ENCODE measurements around the gene CCR6.

The CCR6 gene

DNA sequence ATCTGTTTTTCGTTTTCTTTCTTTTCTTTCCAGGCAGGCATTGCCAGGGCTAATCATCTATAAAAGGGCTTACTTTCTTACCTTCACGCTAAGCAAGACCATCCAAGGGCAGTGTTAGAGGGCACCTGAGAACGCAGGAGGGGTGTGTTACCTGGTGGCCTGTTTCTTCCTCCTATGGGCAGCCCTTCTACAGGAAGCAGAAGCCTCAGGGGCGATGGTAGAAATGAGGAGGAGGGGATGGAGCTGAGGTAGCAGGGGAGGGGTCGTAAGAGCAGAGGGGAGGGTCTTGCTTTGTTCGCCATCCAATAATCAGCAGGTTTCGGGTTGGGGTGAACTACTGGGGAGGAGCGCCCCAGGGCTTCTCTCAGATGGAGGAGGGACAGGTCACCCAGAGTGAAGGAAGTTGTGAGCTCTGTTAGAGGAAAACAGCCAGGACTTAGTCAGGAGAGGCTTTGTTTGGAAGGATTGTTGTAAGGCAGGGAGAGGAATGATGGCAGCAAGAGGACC lies 1.5 kb upstream of the CCR6 start:
- no peak for DNase-seq

DNA sequence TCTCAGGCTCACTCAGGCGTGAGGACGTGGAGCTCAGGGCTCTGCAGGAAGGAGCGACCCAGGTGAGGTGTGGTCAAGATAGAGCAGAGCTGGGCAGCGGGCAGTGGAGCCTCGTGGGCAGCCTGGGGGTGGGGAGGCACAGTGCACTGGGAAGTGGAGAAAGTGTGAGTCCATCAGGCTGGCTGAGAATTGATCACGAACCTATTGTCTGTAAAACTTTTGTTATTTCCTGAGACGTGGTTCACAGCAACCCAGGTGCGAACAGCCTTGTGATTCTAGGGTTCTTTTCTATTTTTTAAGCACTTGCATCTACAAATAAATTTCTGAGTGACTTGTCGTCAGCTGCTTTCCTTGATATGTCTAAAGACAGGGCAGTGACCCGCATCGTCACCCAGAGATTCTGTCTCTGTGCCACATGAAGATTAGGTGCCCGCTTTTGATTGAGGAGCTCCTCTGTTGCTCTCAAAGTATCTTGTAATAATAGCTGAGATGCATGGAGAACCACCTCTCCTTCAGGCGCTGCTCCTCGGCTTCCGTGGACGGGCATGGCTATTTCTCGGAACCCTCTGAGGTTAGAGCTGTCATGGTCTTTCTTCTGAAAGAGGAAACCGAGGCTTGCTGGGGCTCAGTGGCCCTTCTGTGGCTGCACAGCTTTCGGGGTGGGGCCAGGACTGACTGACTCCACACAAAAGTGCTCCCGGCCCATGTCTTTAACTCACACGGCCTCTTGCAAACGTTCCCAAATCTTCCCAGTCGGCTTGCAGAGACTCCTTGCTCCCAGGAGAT lies 662 bp upstream of the CCR6 start:
- no peak for DNase-seq

DNA sequence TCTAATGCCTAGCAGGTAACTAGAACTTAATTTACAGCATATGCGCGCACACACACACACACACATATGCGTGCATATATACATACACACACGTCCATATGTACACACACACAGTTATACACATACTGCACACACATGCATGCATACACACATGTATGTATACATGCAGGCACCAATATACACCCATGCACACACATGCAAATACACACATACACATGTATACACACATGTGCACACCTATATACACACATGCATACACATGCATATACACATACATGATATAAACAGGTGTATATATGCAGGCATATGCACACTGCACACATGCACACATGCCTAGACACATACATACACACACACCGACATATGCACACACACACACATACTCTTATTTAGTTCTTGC lies 1.9 kb downstream of the CCR6 start:
- no peak for DNase-seq

DNA sequence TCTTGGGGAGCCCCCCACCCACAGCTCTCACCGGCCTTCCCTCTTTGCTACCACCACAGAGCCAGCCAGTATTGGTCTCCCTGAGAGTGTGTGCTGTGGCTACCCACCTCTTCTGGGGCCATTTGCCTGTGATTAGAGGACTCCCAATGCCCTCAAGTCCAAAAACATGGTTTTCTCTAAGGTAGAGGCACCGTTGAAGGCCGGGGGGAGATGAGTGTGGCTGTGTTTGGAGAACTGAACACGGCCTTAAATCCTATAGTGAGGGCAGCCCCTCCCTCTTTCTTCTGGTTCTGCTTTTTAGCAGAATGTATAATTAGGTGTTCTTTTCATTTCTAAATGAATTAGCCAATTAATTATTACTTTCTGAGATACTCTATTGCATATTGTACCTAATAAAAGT lies 2.5 kb downstream of the CCR6 start:
- DNase-seq = no peak

DNA sequence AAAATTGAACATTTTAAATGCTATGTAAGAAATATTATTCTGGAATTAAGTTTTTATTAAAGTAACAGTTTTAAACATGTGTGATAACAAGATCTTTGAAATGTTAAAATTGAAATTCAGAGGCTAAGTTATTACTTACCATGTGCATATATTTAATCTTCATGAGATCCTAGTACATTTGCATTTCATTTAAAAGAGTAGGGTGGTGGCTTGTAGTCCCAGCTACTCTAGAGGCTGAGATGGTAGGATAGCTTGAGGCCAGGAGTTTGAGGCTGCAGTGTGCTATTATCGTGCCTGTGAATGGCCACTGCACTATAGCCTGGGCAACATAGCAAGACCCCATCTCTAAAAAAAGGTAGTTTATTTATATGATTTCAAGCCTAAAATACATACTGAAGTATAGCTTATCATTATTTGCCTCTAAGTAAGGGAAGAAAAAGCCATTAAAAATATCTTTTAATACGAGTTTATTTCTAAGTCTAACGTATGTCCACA lies 3.0 kb downstream of the CCR6 start:
- no peak for DNase-seq

DNA sequence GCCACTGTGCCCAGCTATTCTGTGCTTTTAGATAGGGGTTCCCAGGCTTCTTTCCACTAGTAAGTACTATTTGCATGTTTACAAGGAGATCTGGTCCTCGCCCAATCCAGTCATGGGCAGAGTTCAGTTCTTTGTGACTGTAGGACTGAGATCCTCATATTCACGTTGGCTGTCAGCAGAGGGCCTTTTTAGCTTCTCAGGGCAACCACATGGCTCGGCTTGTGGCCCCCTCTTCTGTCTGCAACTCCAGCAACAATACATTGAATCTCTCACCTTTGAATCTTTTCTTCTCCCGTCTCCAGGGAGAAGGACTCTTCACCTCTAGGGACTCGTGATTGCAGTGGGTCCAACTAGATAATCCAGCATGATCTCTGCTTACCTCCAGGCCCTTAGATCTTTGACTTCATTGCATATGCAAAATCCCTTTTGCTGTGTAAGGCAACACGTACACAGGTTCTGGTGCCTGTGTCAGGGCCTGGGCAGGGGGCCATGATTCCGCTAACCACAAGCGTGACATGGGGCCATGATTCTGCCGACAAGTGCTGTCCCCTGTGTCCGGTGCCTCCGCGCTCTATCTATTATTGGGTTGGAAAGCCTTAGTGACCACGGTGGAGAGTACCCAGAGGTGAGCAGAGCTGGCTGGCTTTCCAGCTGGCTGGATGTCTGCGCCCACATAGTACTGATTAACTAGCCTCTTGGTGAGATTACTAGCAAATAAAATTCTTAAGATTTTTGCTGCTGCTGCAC lies 5.1 kb downstream of the CCR6 start:
- DNase-seq = no peak

DNA sequence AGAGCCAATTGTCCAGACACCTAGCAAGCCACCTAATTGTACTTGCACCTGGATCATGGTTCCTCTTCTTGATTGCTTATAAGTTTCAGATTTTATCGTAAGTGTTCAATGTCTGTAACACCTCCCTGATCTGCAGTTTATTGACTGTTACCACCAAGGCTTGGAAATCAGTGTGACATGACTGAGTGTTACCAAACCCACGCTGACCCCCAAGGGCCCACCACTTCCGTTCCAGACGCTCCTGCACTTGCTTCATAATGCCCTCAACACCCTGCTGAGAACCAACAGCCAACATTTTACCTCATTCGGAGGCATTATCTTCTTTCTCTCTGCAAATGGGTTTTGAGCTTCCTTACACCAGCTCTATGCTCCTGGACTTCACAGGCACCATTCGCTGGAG lies 6.3 kb downstream of the CCR6 start:
- DNase-seq = no peak

DNA sequence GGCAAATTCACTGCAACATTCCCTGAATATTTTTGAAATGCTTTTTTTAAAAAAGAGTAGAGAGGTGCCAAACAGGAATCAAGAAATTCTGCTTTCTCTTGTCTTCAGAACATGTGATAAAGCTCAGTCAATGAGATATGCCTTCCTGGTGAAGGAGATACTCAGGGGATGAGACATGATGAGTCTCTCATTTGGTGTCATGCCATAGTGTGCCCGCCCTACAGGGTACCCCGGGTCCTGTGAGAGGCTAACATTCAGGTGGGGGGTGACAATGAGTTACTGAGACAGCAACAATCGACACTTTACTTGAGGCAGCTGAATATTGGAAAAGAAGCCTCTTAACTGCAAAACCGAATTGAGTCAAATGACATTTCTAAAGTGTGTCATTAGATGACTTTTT lies 6.7 kb downstream of the CCR6 start:
- no peak for DNase-seq

DNA sequence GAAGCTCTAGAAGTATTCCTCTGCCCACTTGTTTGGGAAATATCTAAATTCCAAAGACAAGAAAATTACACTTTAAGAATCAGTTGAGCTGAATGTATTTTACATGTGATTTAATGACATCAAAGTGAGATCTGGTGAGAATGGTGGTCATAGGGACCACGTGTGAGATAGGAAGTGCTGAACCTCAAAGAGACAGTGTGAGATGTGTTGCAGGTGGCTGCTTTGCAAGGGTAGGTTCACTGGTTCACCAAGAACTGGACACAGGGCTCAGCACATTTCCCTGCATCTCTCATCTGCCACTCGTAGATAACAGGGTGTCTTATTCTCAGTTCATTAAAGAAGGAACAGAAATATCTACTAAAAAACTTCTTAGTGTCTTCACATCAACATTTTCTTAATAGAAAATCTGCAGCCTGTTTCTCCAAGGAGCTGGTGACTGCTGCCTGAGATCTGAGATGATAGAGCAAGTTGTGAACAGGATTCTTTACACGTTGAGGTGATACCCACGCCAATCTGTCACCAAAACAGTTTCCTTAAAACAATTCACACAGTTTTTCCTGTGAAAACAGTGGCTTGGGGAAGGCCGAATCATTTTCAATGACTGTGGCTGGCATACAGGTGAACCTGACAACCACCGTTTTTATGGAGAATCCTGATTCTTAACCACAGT lies 7.2 kb downstream of the CCR6 start:
- no peak for DNase-seq

DNA sequence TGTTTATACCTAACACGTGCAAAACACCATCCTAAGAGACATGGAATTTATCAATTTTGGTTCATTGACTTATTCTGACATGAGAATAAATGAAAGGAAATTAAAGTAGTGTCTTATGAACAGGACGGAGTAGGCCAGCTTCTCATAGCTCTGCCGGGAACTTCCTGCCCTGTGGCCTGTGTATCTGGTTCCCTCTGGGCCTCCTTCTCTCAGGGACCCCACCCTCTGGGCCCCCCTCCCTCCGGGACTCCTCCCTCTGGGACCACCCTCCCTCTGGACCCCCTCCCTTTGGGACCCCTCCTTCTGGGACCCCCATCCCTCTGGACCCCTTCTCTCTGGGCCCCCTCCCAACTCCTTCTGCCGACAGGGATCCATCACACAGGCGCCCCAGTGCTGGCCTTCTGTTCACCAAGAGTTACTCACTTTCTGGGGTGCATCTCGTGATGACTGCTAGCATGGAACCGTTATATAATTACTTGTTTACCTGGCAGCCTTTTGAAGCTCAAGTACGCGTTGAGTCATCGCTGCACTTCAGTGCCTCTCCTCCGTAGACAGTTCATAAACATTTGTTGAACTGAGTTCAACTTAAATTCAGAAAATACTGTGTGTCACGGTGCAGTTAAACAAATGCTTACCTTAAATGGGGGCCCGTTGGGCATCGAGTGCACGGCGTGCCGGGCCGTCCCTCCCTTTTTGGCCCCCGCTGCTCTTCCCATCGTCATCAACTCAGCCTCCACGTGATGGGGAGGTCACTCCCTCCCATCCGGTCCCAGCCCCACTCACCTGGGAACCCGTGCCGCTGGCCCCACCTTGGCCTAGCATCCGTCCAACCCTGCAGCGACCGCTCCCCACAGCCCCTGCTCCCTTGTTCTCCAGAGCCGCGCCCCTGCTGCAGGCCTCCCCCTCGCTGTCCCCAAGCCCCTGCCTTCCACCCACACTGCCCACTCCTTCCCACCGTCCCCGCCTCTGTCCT lies 8.1 kb downstream of the CCR6 start:
- DNase-seq = no peak

DNA sequence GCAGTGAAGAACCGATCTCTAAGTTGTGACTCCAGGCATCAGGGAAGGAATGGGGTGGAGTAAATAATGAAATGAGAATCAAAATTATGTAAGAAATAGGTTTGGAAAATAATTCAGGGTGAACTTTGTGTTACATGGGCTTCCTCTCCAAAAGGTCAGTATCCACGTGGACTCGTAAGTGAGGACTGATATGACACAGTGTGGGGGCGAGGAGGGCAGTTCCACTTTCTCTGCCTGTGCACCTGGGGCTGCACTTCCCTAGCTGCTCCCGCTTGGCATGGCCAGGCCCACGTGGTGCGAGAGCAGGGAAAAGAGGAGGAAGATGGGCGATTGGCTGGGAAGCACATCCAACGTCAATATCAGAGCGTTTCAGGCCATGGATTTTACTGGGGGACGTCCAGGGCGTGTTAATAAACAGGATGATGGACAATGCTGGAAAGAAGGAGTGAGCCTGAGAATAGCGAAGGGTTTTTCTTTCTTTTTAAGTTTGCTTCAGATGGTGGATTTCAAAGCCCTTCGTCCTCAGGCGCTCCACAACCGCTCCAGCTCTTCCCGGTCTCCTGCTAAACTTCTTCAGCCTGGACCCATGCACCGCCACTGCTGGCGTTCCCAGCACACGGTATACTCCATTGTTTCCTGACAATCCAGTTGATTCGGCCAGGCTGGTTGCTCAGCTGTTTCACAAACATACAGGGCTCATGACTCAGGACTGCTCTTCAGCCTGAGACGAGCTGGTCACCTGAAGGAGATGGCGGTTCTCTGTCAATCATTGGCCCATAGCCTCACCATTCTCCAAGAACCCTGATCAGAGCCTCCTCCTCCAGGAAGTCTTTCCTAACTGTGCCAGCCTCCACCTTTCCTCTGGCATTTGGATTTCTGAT lies 11.8 kb downstream of the CCR6 start:
- no peak for DNase-seq

DNA sequence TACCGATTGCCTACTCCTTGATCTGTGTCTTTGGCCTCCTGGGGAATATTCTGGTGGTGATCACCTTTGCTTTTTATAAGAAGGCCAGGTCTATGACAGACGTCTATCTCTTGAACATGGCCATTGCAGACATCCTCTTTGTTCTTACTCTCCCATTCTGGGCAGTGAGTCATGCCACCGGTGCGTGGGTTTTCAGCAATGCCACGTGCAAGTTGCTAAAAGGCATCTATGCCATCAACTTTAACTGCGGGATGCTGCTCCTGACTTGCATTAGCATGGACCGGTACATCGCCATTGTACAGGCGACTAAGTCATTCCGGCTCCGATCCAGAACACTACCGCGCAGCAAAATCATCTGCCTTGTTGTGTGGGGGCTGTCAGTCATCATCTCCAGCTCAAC lies 13.5 kb downstream of the CCR6 start:
- no peak for DNase-seq

DNA sequence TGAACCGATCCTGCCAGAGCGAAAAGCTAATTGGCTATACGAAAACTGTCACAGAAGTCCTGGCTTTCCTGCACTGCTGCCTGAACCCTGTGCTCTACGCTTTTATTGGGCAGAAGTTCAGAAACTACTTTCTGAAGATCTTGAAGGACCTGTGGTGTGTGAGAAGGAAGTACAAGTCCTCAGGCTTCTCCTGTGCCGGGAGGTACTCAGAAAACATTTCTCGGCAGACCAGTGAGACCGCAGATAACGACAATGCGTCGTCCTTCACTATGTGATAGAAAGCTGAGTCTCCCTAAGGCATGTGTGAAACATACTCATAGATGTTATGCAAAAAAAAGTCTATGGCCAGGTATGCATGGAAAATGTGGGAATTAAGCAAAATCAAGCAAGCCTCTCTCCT lies 14.2 kb downstream of the CCR6 start:
- no peak for DNase-seq

DNA sequence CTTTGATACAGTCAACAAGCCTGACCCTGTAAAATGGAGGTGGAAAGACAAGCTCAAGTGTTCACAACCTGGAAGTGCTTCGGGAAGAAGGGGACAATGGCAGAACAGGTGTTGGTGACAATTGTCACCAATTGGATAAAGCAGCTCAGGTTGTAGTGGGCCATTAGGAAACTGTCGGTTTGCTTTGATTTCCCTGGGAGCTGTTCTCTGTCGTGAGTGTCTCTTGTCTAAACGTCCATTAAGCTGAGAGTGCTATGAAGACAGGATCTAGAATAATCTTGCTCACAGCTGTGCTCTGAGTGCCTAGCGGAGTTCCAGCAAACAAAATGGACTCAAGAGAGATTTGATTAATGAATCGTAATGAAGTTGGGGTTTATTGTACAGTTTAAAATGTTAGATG lies 15.0 kb downstream of the CCR6 start:
- DNase-seq = no peak

DNA sequence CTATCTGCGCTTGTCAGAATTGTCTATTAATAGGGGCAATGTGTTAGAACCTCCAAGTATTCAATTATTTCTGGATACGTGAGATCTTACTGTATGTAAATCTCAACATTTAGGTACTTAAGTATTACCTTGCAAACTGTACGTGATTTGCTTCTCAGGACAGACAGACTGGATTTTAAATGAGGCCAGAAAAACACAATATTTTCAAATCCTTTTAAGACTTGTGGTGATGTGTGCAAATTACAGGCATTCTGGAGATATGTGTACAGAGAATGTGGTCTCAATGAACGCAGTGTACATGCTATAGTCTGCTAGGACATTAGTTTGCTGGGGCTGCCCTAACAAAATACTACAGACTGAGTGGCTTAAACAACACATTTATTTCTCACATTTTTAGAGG lies 16.9 kb downstream of the CCR6 start:
- DNase-seq = no peak

DNA sequence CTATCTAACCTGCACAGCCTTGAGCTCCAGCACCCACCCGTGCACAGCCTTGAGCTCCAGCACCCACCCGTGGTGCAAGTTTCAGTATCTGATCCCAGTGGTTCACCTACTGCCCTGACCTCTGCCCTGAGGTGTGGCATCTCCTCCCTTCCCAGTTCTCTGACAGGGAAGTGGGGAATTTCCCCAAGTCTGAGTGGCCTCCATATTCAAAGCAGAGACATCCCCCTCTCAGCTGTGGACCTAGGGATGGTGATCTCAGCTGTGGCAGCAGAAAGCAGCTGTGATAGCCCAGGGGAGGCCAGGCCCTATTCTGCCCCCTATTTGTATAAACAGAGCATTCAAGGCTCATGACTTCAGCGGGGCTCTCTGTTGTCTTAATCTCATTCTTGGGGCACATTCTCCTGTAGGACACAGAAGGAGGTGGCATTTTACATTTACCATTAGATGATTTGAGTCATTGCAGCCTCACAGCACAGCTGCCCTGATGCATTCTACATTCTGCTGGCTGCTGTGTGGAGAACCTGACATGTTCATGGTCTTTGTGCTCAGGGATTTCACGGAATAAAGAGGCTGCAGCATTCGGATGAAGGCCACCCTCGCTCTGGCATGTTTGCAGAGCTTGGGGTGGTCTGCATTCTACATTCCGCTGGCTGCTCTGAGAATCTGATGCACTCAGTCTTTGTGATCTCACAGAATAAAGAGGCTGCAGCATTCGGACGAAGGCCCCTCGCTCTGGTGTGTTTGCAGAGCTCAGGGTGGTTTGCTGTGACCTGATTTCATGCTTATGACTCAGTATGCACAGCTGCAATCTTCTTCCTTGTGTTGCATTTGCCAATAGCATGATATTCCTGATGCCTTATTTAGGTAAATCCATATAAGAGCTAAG lies 17.9 kb downstream of the CCR6 start:
- no peak for DNase-seq

DNA sequence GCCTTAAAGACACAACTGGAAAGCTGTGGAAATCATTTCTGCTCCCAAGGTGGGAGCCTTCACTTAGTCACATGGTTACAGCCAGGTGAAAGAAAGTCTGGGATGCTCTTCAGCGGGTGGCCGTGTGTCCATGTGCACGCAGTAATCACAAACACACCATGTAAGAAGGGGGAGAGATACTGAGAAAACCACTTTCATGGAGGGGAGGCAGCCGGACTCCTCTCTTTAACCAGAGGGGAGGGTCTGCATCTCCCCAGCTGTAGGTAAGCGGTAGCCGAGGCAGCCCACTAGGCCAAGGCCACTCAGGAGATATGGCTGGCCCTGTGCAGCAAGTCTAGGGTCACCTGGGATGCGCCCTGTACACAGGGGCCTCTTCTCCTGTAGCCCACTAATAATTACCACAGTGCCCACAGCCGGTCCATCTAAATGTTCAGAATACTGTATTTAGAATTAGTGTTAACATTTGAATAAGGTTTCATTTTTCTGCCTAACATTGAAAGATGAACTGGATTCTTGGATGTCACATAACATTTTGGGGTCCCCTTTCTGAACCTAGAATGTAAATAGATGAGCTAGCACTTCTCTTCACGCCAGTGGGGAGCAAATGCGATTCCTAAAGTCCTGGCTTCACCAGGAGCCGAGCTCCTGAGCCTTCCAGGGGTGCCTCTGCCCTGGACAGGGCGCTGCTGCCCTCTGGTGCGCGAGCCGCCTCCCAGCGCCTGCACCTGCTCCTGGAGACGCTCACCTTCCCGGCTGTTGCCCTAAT lies 19.0 kb downstream of the CCR6 start:
- peak; percentile 36 for DNase-seq

DNA sequence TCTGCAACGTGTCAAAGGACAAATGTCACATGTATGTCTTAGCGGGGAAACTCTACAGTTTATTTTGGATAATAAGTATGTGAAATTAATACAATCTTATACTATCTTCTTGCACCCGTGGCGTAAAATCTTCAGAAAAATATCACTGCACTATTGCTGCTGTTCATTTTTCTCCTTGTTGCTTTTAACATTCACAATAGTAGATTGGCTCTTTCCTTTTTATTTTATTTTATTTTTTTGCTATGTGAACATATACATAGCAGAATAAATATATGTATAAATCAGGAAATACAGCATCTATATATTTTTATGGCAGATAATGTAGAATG lies 19.5 kb downstream of the CCR6 start:
- no peak for DNase-seq

DNA sequence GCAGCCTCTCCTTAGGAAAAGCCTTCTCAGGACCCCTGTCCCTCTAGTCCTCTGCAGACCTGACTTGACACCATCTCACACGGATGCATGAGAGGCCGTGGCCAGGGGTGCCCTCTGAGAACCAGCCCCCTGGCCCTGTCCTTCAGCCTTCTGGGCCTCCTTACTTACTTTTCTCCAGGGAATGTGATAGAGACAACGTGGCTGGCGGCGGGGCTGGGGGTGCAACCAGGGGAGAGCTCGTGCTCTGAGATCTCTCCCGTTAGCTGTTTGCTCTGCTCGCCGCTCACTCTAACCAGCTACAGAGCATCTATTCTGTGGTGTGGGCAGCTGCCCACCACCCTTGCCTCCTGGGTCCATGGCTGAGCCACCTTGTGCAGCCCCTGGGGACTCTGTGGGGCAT lies 20.1 kb downstream of the CCR6 start:
- DNase-seq = no peak

DNA sequence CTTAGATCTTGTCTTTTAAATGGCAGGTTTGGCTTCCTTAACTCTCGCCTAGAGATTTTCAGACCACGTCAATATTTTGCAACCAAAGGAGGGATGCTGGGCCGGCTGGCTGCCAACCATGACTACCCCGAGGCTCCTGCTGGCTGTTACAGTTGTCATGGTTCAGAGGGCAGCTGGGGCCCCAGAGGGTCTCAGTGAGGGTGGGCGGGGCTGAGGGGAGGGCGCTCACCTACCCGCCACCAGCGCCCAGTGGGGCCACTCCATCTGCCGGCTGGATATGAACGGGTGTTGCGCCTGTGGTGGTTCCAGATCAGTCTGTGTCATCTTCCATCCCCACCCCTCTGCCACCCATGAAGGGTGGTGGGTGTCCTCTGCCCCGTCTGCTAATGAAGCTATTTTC lies 22.6 kb downstream of the CCR6 start:
- no peak for DNase-seq

All from stimulated activated naive CD4-positive, alpha-beta T cell treated with Interleukin-2 at 50 U/mL for 16 hours (primary cell).